Testis (tissue), 3 donors: ENCODE data around the gene VPS25. TPM values are rescaled to one million over a fixed set of nuclear protein-coding genes. Genes with fewer than 3 reads are reported as not detected.

Experiments
- DNase-seq: peaks from one replicate; pipeline ENCODE4 v3.0.0-alpha.2; 2019
- H3K27ac ChIP-seq, 2 donors: fragments of 200-600 bp; sonication (generic); one replicate each; pipeline ENCODE4 v1.5.1; 2019
- H3K27me3 ChIP-seq: fragments of 200-600 bp; sonication (generic); one replicate; pipeline ENCODE4 v1.5.1; 2019
- H3K36me3 ChIP-seq: fragments of 200-600 bp; sonication (generic); one replicate; pipeline ENCODE4 v1.5.1; 2017; ENCODE audit warnings: low read depth; ENCODE audit errors: missing control alignments
- H3K4me1 ChIP-seq: fragments of 200-600 bp; sonication (generic); one replicate; pipeline ENCODE4 v1.5.1; 2019
- H3K4me3 ChIP-seq, 2 donors: fragments of 200-600 bp; sonication (generic); one replicate each; pipeline ENCODE4 v1.5.1; 2017 to 2019
- H3K9me3 ChIP-seq: fragments of 200-600 bp; sonication (generic); one replicate; pipeline ENCODE4 v1.5.1; 2017
- POLR2A ChIP-seq: fragments of 450-650 bp; IDR thresholded peaks from one replicate; pipeline ENCODE4 v1.6.1; 2017; ENCODE audit warnings: antibody characterized with exemption, mild to moderate bottlenecking, moderate library complexity
- WGBS, 2 donors: methylation state at CpG; one replicate each; pipeline ENCODE4 v1.1.5; 2018; 5-methylcytosine and 5-hydroxymethylcytosine counted together
- intact Hi-C: fragments of 100-400 bp; cut with DNase I; formaldehyde crosslinking; loops from one replicate; pipeline ENCODE4 v1.15.1; 2023; ENCODE audit warnings: low total_unique reads
- polyA plus RNA-seq: library from polyadenylated mRNA; stranded (reverse); fragments of 350-450 nt; fragmentation: Illumina TruSeq; extraction: RNeasy Lipid Tissue Mini Kit (QIAGEN cat#74804); gene quantifications from one replicate; pipeline ENCODE4 v1.2.3, GENCODE V29; 2014; ENCODE audit warnings: low read depth, low replicate concordance; ENCODE audit not compliant: insufficient read depth
- total RNA-seq, 2 donors: library from RNA; depleted of rRNA; stranded (reverse); fragments of >200 nt; gene quantifications; one replicate each; pipeline ENCODE4 v1.2.3, GENCODE V29; 2016
- TF ChIP-seq, protein P1 (sequence below), 3 experiments: fragments of 450-650 bp in 2 of 3; fragments of 200-600 bp in 1 of 3; sonication (generic) in 1 of 3; IDR thresholded peaks; one replicate each; pipeline ENCODE4 v1.5.1; 2016 to 2019; ENCODE audit warnings: antibody characterized with exemption in 3 of 3, mild to moderate bottlenecking in 2 of 3, moderate library complexity in 1 of 3

Gene VPS25
- total and polyA plus RNA-seq, 3 donors from 2014 or later = 48.3 to 64.1 (median 51.8) TPM

DNA sequence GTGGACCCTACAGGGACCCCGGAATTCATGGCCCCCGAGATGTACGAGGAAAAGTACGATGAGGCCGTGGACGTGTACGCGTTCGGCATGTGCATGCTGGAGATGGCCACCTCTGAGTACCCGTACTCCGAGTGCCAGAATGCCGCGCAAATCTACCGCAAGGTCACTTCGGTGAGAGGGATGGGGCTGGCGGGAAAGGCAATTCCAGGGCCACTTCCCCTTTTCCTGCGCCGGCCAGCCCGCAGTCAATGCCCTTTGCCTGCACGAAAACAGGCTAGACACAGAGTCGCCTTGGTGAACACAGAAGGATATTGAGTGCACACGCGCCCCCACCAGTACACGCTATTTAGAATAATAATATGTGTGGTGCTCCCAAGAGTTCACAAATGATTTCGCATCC lies 11.2 kb downstream of the VPS25 start:
- DNase-seq = no peak
- Histone ChIP-seq H3K27ac (no peak overlapping the region), H3K4me1 (no peaks in the 10 kb centered on the region), H3K4me3 (no peak overlapping the region), H3K36me3 (no peaks in the 10 kb centered on the region), H3K9me3 (no peaks in the 10 kb centered on the region), H3K27me3 (no peaks in the 10 kb centered on the region)
- WGBS, 2 donors = 16 to 23% methylated on average over 17 to 25 of the region's 25 CpGs
- TF ChIP-seq, protein P1, sequence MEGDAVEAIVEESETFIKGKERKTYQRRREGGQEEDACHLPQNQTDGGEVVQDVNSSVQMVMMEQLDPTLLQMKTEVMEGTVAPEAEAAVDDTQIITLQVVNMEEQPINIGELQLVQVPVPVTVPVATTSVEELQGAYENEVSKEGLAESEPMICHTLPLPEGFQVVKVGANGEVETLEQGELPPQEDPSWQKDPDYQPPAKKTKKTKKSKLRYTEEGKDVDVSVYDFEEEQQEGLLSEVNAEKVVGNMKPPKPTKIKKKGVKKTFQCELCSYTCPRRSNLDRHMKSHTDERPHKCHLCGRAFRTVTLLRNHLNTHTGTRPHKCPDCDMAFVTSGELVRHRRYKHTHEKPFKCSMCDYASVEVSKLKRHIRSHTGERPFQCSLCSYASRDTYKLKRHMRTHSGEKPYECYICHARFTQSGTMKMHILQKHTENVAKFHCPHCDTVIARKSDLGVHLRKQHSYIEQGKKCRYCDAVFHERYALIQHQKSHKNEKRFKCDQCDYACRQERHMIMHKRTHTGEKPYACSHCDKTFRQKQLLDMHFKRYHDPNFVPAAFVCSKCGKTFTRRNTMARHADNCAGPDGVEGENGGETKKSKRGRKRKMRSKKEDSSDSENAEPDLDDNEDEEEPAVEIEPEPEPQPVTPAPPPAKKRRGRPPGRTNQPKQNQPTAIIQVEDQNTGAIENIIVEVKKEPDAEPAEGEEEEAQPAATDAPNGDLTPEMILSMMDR (IDR thresholded peaks at IDR 0.05) = no peak
- no peak for TF ChIP-seq POLR2A
- intact Hi-C loops = no loop called here

DNA sequence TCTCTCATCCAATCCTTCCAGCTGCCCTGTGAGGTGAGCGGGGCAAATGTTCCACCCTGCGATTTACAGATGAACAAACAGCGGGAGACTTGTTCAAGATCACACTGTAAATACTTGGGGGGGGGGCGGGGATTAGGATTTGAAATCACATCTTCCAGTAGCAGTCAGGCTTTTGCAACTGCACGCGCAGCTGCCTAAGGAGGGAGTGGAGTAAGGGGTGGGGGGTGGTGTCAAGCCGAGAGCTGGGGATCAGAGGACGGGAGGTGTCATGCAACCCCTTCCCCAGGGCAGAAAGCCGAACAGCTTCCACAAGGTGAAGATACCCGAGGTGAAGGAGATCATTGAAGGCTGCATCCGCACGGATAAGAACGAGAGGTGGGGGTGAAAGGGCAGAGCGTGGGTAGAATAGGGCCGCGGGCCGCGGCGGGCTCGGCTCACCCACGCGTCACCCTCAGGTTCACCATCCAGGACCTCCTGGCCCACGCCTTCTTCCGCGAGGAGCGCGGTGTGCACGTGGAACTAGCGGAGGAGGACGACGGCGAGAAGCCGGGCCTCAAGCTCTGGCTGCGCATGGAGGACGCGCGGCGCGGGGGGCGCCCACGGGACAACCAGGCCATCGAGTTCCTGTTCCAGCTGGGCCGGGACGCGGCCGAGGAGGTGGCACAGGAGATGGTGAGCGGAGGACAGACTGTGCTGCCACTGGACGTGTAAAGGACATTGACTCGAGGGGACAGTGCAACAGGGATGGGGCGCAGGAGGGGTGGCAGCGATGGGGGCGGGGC lies 11.8 kb downstream of the VPS25 start:
- TF ChIP-seq, protein P1 (IDR thresholded peaks at IDR 0.05) = no peak
- TF ChIP-seq POLR2A = no peak
- Histone ChIP-seq H3K4me1 (no peaks in the 10 kb centered on the region), H3K36me3 (no peaks in the 10 kb centered on the region), H3K27ac (no peak overlapping the region), H3K4me3 (peak overlapping the region in 1 of 2 donors; percentile 11), H3K9me3 (no peaks in the 10 kb centered on the region), H3K27me3 (no peaks in the 10 kb centered on the region)
- WGBS, 2 donors = 13 to 25% methylated on average over 23 to 44 of the region's 52 CpGs
- DNase-seq = no peak
- intact Hi-C loops = no loop called here

DNA sequence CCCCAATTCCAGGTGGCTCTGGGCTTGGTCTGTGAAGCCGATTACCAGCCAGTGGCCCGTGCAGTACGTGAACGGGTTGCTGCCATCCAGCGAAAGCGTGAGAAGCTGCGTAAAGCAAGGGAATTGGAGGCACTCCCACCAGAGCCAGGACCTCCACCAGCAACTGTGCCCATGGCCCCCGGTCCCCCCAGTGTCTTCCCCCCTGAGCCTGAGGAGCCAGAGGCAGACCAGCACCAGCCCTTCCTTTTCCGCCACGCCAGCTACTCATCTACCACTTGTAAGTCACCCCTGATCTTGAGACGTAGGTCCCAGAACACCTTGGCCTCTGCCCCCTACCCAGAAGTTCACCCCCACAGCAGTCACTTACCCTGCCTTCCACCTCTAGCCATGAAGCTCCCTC lies 14.0 kb downstream of the VPS25 start:
- Histone ChIP-seq H3K36me3 (no peaks in the 10 kb centered on the region), H3K4me1 (no peaks in the 10 kb centered on the region), H3K9me3 (no peaks in the 10 kb centered on the region), H3K4me3 (no peak overlapping the region), H3K27me3 (no peaks in the 10 kb centered on the region), H3K27ac (no peak overlapping the region)
- intact Hi-C loops = no loop called here
- WGBS, 2 donors = 76 to 83% methylated on average over 11 of the region's 11 CpGs
- TF ChIP-seq POLR2A = no peak
- TF ChIP-seq, protein P1 (IDR thresholded peaks at IDR 0.05) = no peak
- no peak for DNase-seq

DNA sequence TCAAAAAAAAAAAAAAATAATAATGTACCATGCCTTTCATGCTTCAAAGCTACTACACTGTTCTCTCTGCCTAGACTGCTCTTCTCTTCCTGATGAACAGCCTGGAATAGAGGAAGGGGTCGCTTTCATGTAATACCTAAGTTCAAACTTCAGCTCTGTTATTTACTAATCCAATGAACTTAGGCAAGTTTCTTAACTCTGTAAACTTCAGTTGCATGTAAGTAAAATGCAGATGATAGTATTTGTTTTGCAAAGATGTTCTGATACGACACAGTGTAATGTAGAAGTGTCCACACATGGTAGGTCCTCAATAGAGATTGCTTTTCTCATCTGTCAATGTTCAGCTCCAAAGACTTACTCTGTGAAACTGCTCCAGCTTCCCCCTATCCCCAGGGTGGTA lies 18.7 kb downstream of the VPS25 start:
- no peak for DNase-seq
- intact Hi-C loops = no loop called here
- H3K27ac ChIP-seq = no peak overlapping the region
- H3K4me3 ChIP-seq = no peak overlapping the region
- WGBS, 2 donors = 85% methylated on average over 2 of the region's 2 CpGs
- no peaks in the 10 kb centered on the region for H3K36me3 ChIP-seq
- H3K4me1 ChIP-seq = no peaks in the 10 kb centered on the region
- H3K27me3 ChIP-seq = no peaks in the 10 kb centered on the region
- TF ChIP-seq, protein P1 (IDR thresholded peaks at IDR 0.05) = no peak
- TF ChIP-seq POLR2A = no peak
- no peaks in the 10 kb centered on the region for H3K9me3 ChIP-seq

DNA sequence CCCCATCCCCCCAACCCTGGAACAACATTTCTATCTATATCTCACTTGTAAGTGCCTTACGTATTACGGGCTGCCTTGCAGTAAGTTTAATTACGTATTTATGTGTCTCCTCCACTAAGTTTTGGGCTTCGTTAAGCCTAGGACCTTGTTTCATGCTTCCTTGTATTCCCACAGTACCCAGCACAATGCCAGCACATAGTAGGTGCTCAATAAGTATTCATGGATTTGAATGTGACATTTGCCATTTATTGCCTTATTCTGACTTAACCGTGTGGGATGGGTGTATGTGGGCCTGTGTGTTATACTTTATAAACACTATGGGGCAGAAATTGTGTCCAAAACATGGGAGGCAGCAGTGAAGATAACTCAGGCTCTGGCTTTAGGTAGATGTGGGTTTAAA lies 19.3 kb downstream of the VPS25 start:
- no peaks in the 10 kb centered on the region for H3K36me3 ChIP-seq
- no peak for DNase-seq
- H3K4me3 ChIP-seq = no peak overlapping the region
- H3K27ac ChIP-seq = no peak overlapping the region
- TF ChIP-seq POLR2A = no peak
- TF ChIP-seq, protein P1 (IDR thresholded peaks at IDR 0.05) = no peak
- H3K4me1 ChIP-seq = peaks cover 5% of the 10 kb centered on the region
- no peaks in the 10 kb centered on the region for H3K27me3 ChIP-seq
- 66 to 68% methylated on average over 5 of the region's 5 CpGs for WGBS, 2 donors
- no peaks in the 10 kb centered on the region for H3K9me3 ChIP-seq
- intact Hi-C loops = no loop called here
